Osteoblast (primary cell): Measurements from ENCODE around the gene MRPS26. TPM values are rescaled to one million over a fixed set of nuclear protein-coding genes. Genes with fewer than 3 reads are reported as not detected.

Experiments used
- DNase-seq: peaks from one replicate; pipeline ENCODE4 v3.0.0; 2011; ENCODE audit warnings: low spot score, mixed read lengths; ENCODE audit not compliant: insufficient read length; ENCODE audit errors: missing footprints
- H2AFZ ChIP-seq: 2 replicates; pipeline ENCODE4 v1.6.0; 2011; ENCODE audit warnings: mild to moderate bottlenecking, low read length
- H3K27ac ChIP-seq: 2 replicates; pipeline ENCODE4 v1.5.1; 2011; ENCODE audit warnings: mild to moderate bottlenecking, low read depth, low read length, moderate library complexity
- H3K27me3 ChIP-seq: 2 replicates; pipeline ENCODE4 v1.6.0; 2012; ENCODE audit warnings: mild to moderate bottlenecking, control low read depth, inconsistent platforms, low read length, moderate library complexity; ENCODE audit not compliant: insufficient read depth
- H3K36me3 ChIP-seq: 2 replicates; pipeline ENCODE4 v1.5.1; 2011; ENCODE audit warnings: mild to moderate bottlenecking, low read length, control low read depth, moderate library complexity; ENCODE audit not compliant: insufficient read depth
- H3K4me1 ChIP-seq: 2 replicates; pipeline ENCODE4 v1.5.1; 2011; ENCODE audit warnings: mild to moderate bottlenecking, low read length, control low read depth, moderate library complexity; ENCODE audit not compliant: insufficient read depth
- H3K4me2 ChIP-seq: 2 replicates; pipeline ENCODE4 v1.6.0; 2011; ENCODE audit warnings: mild to moderate bottlenecking, low read length; ENCODE audit not compliant: insufficient read depth
- H3K4me3 ChIP-seq: fragments of 200-600 bp; sonication (generic); 3 replicates; pipeline ENCODE4 v1.5.1; 2012; ENCODE audit warnings: mild to moderate bottlenecking, low read length, inconsistent platforms; ENCODE audit not compliant: insufficient read depth
- H3K79me2 ChIP-seq: 2 replicates; pipeline ENCODE4 v1.6.0; 2012; ENCODE audit warnings: mild to moderate bottlenecking, low read length, control low read depth, inconsistent platforms; ENCODE audit not compliant: insufficient read depth
- H3K9me3 ChIP-seq: 2 replicates; pipeline ENCODE4 v1.5.1; 2011; ENCODE audit warnings: low read depth, low read length, control low read depth
- H4K20me1 ChIP-seq: 2 replicates; pipeline ENCODE4 v1.6.0; 2012; ENCODE audit warnings: mild to moderate bottlenecking, low read length, control low read depth; ENCODE audit not compliant: insufficient read depth
- total RNA-seq: library from RNA; depleted of rRNA; stranded (reverse); fragments of >200 nt; gene quantifications from 2 replicates; pipeline ENCODE4 v1.2.3, GENCODE V29; 2012
- TF ChIP-seq, protein P1 (sequence below): IDR thresholded peaks from 2 replicates; pipeline ENCODE4 v1.5.1; 2011; ENCODE audit warnings: mild to moderate bottlenecking, low read depth, low read length, moderate library complexity; ENCODE audit errors: extremely low read depth

The MRPS26 gene
- total RNA-seq, 1 donor = 21.0 TPM

DNA sequence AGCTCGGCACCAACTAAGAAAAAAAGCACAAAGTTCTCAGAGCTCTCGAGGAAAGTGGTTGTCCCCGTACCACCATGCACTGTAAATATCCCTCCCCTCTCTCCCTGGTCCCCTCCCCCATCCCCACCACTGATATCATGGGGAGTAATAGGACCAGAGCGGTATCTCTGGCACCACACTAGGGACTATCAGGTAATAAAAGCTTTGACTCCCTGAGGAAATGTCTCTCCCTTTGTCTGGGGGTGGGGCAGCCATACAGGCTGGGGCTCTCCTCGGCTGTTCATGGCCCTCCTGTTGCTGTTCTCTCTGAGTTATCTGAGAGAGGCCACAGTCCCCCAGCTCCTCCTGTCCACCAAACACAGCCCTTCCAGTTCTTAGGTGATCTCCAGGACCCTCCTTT is 7.4 kb upstream of the MRPS26 start:
- Histone ChIP-seq H3K9me3 (no peaks in the 10 kb centered on the region), H4K20me1 (no peaks in the 10 kb centered on the region), H3K4me3 (no peak overlapping the region), H3K4me1 (peaks cover 10% of the 10 kb centered on the region), H2AFZ (no peak overlapping the region), H3K27me3 (no peaks in the 10 kb centered on the region), H3K79me2 (no peaks in the 10 kb centered on the region), H3K4me2 (no peak overlapping the region), H3K27ac (no peak overlapping the region), H3K36me3 (peaks cover 23% of the 10 kb centered on the region)
- TF ChIP-seq, protein P1, sequence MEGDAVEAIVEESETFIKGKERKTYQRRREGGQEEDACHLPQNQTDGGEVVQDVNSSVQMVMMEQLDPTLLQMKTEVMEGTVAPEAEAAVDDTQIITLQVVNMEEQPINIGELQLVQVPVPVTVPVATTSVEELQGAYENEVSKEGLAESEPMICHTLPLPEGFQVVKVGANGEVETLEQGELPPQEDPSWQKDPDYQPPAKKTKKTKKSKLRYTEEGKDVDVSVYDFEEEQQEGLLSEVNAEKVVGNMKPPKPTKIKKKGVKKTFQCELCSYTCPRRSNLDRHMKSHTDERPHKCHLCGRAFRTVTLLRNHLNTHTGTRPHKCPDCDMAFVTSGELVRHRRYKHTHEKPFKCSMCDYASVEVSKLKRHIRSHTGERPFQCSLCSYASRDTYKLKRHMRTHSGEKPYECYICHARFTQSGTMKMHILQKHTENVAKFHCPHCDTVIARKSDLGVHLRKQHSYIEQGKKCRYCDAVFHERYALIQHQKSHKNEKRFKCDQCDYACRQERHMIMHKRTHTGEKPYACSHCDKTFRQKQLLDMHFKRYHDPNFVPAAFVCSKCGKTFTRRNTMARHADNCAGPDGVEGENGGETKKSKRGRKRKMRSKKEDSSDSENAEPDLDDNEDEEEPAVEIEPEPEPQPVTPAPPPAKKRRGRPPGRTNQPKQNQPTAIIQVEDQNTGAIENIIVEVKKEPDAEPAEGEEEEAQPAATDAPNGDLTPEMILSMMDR = no peak
- DNase-seq = no peak

- H3K4me1 ChIP-seq = peaks cover 10% of the 10 kb centered on the region
- H3K27me3 ChIP-seq = no peaks in the 10 kb centered on the region
- no peaks in the 10 kb centered on the region for H4K20me1 ChIP-seq
- TF ChIP-seq, protein P1 = no peak
- H3K4me3 ChIP-seq = no peak overlapping the region
- peaks cover 20% of the 10 kb centered on the region for H3K36me3 ChIP-seq
- H3K9me3 ChIP-seq = no peaks in the 10 kb centered on the region
- no peak for DNase-seq
- no peak overlapping the region for H3K4me2 ChIP-seq
- H3K27ac ChIP-seq = no peak overlapping the region
- no peaks in the 10 kb centered on the region for H3K79me2 ChIP-seq
- no peak overlapping the region for H2AFZ ChIP-seq
Measured at GRCh38 chr20:3039426-3039825, 6.4 kb upstream of the MRPS26 start.

GRCh38 chr20:3040086-3040485 is 5.8 kb upstream of the MRPS26 start:
- Histone ChIP-seq H3K27ac (no peak overlapping the region), H4K20me1 (no peaks in the 10 kb centered on the region), H3K4me2 (no peak overlapping the region), H3K4me3 (no peak overlapping the region), H3K36me3 (peaks cover 20% of the 10 kb centered on the region), H3K27me3 (no peaks in the 10 kb centered on the region), H2AFZ (no peak overlapping the region), H3K9me3 (no peaks in the 10 kb centered on the region), H3K79me2 (no peaks in the 10 kb centered on the region), H3K4me1 (peaks cover 10% of the 10 kb centered on the region)
- TF ChIP-seq, protein P1 = no peak
- no peak for DNase-seq

DNA sequence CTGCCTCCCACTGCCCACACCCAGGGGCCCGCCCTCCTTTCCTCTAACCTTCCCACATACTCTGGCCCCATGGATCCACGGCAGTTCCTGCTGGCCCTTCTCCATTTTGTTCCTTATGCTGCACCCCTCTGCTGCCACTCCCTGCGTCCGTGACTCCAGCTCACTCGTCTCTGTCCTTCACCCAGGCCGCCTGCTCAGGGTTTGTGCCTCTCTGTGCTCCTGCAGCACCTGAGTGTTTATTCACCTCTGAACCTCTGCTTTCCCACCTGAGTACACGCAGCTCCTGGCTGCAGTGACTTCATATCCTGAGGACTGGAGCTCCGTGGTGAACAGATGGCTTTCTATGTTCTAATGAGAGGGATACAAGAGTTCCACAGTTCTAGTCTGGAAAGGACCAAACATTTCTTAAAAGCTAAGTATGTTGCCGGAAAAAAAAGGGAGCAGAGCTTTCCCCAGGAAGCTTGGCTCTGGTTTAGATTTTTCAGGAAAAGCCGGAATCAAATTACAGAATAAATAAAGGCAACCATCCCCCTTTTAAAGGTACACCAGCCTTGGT is 3.9 kb upstream of the MRPS26 start:
- Histone ChIP-seq H4K20me1 (no peaks in the 10 kb centered on the region), H3K27ac (no peak overlapping the region), H2AFZ (no peak overlapping the region), H3K4me2 (peak overlapping the region; percentile 55), H3K79me2 (peaks cover 6% of the 10 kb centered on the region), H3K36me3 (peaks cover 12% of the 10 kb centered on the region), H3K4me3 (peak overlapping the region; percentile 26), H3K4me1 (peaks cover 14% of the 10 kb centered on the region), H3K27me3 (no peaks in the 10 kb centered on the region), H3K9me3 (no peaks in the 10 kb centered on the region)
- TF ChIP-seq, protein P1 = no peak
- DNase-seq = no peak
